Fibroblast of peridontal ligament (primary cell): ENCODE data around the gene RSPH3.
A peak's percentile ranks its signal among the peaks of the same experiment; 100 is the strongest.
"Not testable (repeated sequence)": the region's sequence is repeated elsewhere in the genome, so short reads cannot be mapped to it uniquely, and the experiment has no call there.

ENCODE experiments used
- DNase-seq: peaks from one replicate; pipeline ENCODE4 v3.0.0-alpha.2; 2010; ENCODE audit errors: extremely low read depth

The RSPH3 gene

GRCh38 chr6:159025224-159025623 is 25.2 kb upstream of the RSPH3 start:
- not testable (repeated sequence) for DNase-seq

GRCh38 chr6:159023893-159024292 is 23.9 kb upstream of the RSPH3 start:
- DNase-seq, result no peak

- no peak for DNase-seq
These were observed 20.0 kb upstream of the RSPH3 start for GRCh38 chr6:159020011-159020410.

- no peak for DNase-seq
These were observed 18.0 kb upstream of the RSPH3 start for GRCh38 chr6:159017757-159018559.

GRCh38 chr6:159014406-159014805 is 14.4 kb upstream of the RSPH3 start:
- no peak for DNase-seq

- DNase-seq, result peak; percentile 8
These were observed 13.2 kb upstream of the RSPH3 start for GRCh38 chr6:159013229-159013628.

GRCh38 chr6:159012201-159012600 is 12.2 kb upstream of the RSPH3 start:
- no peak for DNase-seq

- DNase-seq, result not testable (repeated sequence)
These were observed 10.1 kb upstream of the RSPH3 start for GRCh38 chr6:159010037-159010612.

GRCh38 chr6:159008656-159009288 is 8.8 kb upstream of the RSPH3 start:
- DNase-seq, result peak; percentile 10

GRCh38 chr6:159007510-159007909 is 7.5 kb upstream of the RSPH3 start:
- DNase-seq, result no peak

- no peak for DNase-seq
These were observed 5.4 kb upstream of the RSPH3 start for GRCh38 chr6:159005436-159005835.

- DNase-seq, result no peak
These were observed 4.6 kb upstream of the RSPH3 start for GRCh38 chr6:159004592-159004991.

- no peak for DNase-seq
These were observed 2.6 kb upstream of the RSPH3 start for GRCh38 chr6:159002432-159003155.

- peak; percentile 16 for DNase-seq
These were observed 792 bp downstream of the RSPH3 start for GRCh38 chr6:158999154-158999665.

GRCh38 chr6:158996856-158997255 is 3.1 kb downstream of the RSPH3 start:
- no peak for DNase-seq

GRCh38 chr6:158993639-158994038 is 6.4 kb downstream of the RSPH3 start:
- DNase-seq, result no peak

- no peak for DNase-seq
These were observed 8.8 kb downstream of the RSPH3 start for GRCh38 chr6:158991017-158991723.

GRCh38 chr6:158989711-158990110 is 10.3 kb downstream of the RSPH3 start:
- DNase-seq, result not testable (repeated sequence)

- DNase-seq, result no peak
These were observed 11.5 kb downstream of the RSPH3 start for GRCh38 chr6:158988477-158988876.

GRCh38 chr6:158987657-158988056 is 12.3 kb downstream of the RSPH3 start:
- DNase-seq, result no peak

GRCh38 chr6:158978757-158979156 is 21.2 kb downstream of the RSPH3 start:
- peak; percentile 31 for DNase-seq
